Measurements from ENCODE around the gene PCDH18. TPM values are rescaled to one million over a fixed set of nuclear protein-coding genes. Genes with fewer than 3 reads are reported as not detected.
"Not testable (repeated sequence)": the region's sequence is repeated elsewhere in the genome, so short reads cannot be mapped to it uniquely, and the experiment has no call there.

PCDH18 gene
- total RNA-seq, 1 donor: 191 TPM

- Histone ChIP-seq H3K27ac (ENCODE audit: low read depth, low read length) (no peak overlapping the region), H3K4me3 (ENCODE audit: insufficient read depth, low read length) (no peak overlapping the region), H3K27me3 (ENCODE audit: insufficient read depth, low read length) (no peaks in the 10 kb centered on the region), H2AFZ (ENCODE audit: low read length) (no peak overlapping the region), H3K4me1 (ENCODE audit: insufficient read depth, low read length) (peaks cover 19% of the 10 kb centered on the region), H3K9me3 (ENCODE audit: low read depth, low read length) (no peaks in the 10 kb centered on the region), H3K79me2 (ENCODE audit: insufficient read depth, low read length) (no peaks in the 10 kb centered on the region), H3K4me2 (ENCODE audit: insufficient read depth, low read length) (no peak overlapping the region), H3K36me3 (ENCODE audit: insufficient read depth, low read length) (no peaks in the 10 kb centered on the region), H4K20me1 (ENCODE audit: insufficient read depth, low read length) (no peaks in the 10 kb centered on the region)
- no peak for TF ChIP-seq CTCF (IDR thresholded peaks at IDR 0.05; ENCODE audit: extremely low read depth, low read depth, low read length)
- no peak for DNase-seq (ENCODE audit: insufficient read length, low spot score, missing footprints)
Measured at GRCh38 chr4:137540356-137540755, 8.1 kb upstream of the PCDH18 start.

GRCh38 chr4:137538526-137538925 is 6.2 kb upstream of the PCDH18 start:
- no peak for TF ChIP-seq CTCF (IDR thresholded peaks at IDR 0.05; ENCODE audit: extremely low read depth, low read depth, low read length)
- no peaks in the 10 kb centered on the region for H3K9me3 ChIP-seq (ENCODE audit: low read depth, low read length)
- H3K36me3 ChIP-seq (ENCODE audit: insufficient read depth, low read length): no peaks in the 10 kb centered on the region
- no peaks in the 10 kb centered on the region for H3K27me3 ChIP-seq (ENCODE audit: insufficient read depth, low read length)
- no peak overlapping the region for H3K27ac ChIP-seq (ENCODE audit: low read depth, low read length)
- no peak for DNase-seq (ENCODE audit: insufficient read length, low spot score, missing footprints)
- H2AFZ ChIP-seq (ENCODE audit: low read length): no peak overlapping the region
- no peaks in the 10 kb centered on the region for H4K20me1 ChIP-seq (ENCODE audit: insufficient read depth, low read length)
- peaks cover 27% of the 10 kb centered on the region for H3K4me1 ChIP-seq (ENCODE audit: insufficient read depth, low read length)
- H3K4me3 ChIP-seq (ENCODE audit: insufficient read depth, low read length): no peak overlapping the region
- H3K4me2 ChIP-seq (ENCODE audit: insufficient read depth, low read length): no peak overlapping the region
- H3K79me2 ChIP-seq (ENCODE audit: insufficient read depth, low read length): no peaks in the 10 kb centered on the region

GRCh38 chr4:137537807-137538206 is 5.5 kb upstream of the PCDH18 start:
- H3K4me2 ChIP-seq (ENCODE audit: insufficient read depth, low read length); DNase-seq (ENCODE audit: insufficient read length, low spot score, missing footprints); H2AFZ ChIP-seq (ENCODE audit: low read length); H3K36me3 ChIP-seq (ENCODE audit: insufficient read depth, low read length); H3K27me3 ChIP-seq (ENCODE audit: insufficient read depth, low read length); H3K27ac ChIP-seq (ENCODE audit: low read depth, low read length); H3K4me3 ChIP-seq (ENCODE audit: insufficient read depth, low read length); H3K9me3 ChIP-seq (ENCODE audit: low read depth, low read length); H4K20me1 ChIP-seq (ENCODE audit: insufficient read depth, low read length); H3K79me2 ChIP-seq (ENCODE audit: insufficient read depth, low read length): not testable (repeated sequence)
- H3K4me1 ChIP-seq (ENCODE audit: insufficient read depth, low read length): peaks cover 33% of the 10 kb centered on the region

DNA sequence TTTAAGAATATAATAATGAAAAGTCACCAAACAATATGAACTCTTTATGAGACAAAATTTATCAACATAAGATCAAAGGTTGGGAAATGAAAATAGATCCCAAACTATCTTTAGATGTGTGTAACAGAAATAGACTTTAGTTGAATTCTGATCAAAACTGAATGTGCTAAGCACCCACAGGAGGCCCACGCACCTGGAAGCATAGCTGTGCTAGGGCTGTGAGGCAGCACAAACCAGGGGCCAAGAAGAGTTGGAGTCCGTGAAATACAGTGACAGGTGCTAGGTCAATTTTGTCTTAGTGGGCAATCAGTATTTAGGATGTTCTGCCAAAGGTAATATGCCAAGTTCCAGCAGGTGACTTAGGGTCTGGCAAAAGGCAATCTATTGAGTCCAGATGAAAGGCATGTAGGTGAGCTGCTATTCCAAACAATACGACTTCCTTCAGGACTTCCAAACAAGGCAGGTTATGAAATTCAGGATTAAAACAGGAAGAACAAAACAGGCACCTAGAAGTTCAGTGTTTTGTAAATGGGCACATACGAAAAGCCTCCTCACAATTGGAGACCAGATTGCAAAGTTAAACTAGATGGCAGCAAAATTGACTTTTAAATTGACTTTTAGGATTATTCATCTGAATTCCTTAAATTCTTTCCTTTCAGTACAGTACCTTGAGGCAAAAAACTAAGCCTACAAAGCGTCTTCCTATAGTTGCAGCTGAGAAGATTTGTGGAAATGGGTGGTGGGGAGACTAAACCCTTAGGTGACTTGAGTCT is 4.7 kb upstream of the PCDH18 start:
- no peak for DNase-seq (ENCODE audit: insufficient read length, low spot score, missing footprints)
- Histone ChIP-seq H3K27ac (ENCODE audit: low read depth, low read length) (no peak overlapping the region), H3K9me3 (ENCODE audit: low read depth, low read length) (no peaks in the 10 kb centered on the region), H3K79me2 (ENCODE audit: insufficient read depth, low read length) (peaks cover 2% of the 10 kb centered on the region), H3K36me3 (ENCODE audit: insufficient read depth, low read length) (no peaks in the 10 kb centered on the region), H3K4me2 (ENCODE audit: insufficient read depth, low read length) (no peak overlapping the region), H2AFZ (ENCODE audit: low read length) (no peak overlapping the region), H3K4me1 (ENCODE audit: insufficient read depth, low read length) (peaks cover 28% of the 10 kb centered on the region), H3K27me3 (ENCODE audit: insufficient read depth, low read length) (no peaks in the 10 kb centered on the region), H3K4me3 (ENCODE audit: insufficient read depth, low read length) (no peak overlapping the region), H4K20me1 (ENCODE audit: insufficient read depth, low read length) (no peaks in the 10 kb centered on the region)
- no peak for TF ChIP-seq CTCF (IDR thresholded peaks at IDR 0.05; ENCODE audit: extremely low read depth, low read depth, low read length)

Data from osteoblast (primary cell).